SU-DHL-6 (cell line): ENCODE measurements around the gene ESPN.

Experiments used
- EZH2phosphoT487 ChIP-seq: fragments of 200-600 bp; sonication (generic), shearing (Covaris generic); conservative IDR thresholded peaks from 2 replicates; pipeline ENCODE4 v1.6.1; 2018; ENCODE audit warnings: mild to moderate bottlenecking, antibody characterized with exemption, low read length, moderate library complexity, mixed read lengths
- TF ChIP-seq, protein P1 (sequence below): fragments of 200-600 bp; sonication (generic); IDR thresholded peaks from one replicate; pipeline ENCODE4 v1.5.1; 2017; ENCODE audit warnings: antibody characterized with exemption, mild to moderate bottlenecking, low read length, moderate library complexity; ENCODE audit not compliant: insufficient read depth, poor library complexity, severe bottlenecking

DNA sequence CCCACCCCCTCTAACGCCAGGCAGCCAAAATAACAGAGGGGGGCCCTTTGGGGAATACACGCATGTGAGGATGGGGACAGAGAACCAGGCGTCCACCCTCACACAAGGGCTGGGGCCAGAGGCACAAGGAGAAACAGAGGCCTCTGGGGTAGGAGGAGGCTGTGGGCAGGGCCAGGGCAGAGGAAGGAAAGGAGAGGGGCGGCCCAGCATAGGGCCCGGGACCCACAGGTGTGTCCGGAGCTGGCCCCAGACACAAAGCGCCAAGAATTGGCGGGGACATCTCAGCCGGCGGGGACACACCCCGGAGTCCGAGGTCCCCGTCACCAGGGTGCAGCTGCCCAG is 60.2 kb downstream of the ESPN start:
- TF ChIP-seq, protein P1, sequence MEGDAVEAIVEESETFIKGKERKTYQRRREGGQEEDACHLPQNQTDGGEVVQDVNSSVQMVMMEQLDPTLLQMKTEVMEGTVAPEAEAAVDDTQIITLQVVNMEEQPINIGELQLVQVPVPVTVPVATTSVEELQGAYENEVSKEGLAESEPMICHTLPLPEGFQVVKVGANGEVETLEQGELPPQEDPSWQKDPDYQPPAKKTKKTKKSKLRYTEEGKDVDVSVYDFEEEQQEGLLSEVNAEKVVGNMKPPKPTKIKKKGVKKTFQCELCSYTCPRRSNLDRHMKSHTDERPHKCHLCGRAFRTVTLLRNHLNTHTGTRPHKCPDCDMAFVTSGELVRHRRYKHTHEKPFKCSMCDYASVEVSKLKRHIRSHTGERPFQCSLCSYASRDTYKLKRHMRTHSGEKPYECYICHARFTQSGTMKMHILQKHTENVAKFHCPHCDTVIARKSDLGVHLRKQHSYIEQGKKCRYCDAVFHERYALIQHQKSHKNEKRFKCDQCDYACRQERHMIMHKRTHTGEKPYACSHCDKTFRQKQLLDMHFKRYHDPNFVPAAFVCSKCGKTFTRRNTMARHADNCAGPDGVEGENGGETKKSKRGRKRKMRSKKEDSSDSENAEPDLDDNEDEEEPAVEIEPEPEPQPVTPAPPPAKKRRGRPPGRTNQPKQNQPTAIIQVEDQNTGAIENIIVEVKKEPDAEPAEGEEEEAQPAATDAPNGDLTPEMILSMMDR: no peak
- TF ChIP-seq EZH2phosphoT487: no peak
